Astrocyte of the hippocampus (primary cell): ENCODE data around the gene TIFAB.

ENCODE experiments used
- DNase-seq: peaks from one replicate; pipeline ENCODE4 v3.0.0; 2011; ENCODE audit warnings: low read depth, low spot score

TIFAB gene

DNA sequence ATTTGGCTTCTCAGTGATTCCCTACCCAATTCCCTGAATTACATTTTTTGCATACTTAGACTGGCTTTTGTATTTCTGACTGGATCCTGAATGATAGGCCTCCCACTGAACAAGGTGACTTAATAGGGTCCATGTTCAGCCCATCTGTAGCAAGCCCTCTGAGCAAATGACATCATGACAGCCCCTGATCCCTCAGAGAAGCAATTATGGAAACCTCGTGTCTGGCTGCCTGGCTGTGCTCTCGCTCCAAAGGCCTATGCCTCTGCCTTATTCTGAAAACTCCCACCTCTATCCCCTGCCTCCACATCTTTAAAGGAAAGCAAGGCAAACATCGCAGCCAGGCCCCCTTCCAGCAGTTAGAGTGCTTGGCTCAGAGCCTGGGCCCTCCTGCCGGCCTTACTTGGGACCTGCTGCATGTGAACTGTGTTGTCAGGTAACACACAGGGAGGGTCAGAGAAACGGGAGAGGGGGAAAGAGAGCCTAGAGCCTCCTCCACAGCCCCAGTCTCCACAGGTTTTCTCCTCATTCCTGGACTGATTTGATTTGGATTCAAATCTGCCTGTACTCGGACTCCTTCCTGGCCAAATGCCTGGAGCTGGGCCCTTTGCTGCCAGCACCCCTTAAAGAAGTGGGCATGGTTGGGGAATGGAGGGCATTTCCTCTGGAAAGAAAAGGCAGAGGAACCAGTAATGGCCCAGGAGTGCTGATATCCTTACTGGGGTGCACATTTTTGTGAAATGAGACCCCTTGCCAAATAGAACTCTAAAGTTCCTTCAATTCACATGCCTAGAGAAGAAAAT is 8.8 kb downstream of the TIFAB start:
- no peak for DNase-seq

DNA sequence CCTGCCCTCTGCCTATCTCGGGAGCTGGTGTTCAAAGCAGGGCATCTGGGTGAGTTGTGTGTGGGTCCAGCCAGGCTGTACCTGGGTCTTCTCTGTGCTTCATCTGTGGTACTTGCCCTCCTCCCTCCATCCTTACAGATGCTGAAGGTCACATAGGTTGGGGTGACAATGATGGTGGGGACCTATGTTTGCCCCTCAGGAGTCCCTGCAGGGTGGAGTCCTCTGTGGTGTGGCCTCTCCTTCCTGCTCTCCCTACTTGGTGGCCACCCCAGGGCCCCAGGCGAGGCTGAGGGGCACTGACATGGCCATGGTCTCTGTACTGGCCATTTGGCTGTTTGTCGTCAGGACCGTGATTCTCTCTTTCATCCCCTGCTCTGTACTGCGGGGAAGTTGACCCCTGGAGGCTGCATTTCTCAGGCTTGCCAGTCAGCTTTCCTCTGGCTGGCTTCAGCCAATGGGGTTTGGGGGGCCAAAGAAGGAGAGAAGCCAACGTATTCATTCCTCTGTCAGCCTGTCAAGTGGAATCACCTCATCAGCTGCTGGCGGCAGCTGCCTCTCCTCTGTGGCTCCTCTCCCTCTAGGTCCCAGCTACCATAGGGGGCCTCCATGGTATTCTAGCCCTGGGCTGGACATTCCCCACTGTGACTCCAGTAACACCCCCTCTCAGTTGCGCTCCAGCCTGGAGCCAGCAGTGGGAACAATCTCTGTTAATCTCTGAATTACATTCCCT is 9.6 kb downstream of the TIFAB start:
- no peak for DNase-seq

- no peak for DNase-seq
These were observed 10.2 kb downstream of the TIFAB start for GRCh38 chr5:135441919-135442318.

DNA sequence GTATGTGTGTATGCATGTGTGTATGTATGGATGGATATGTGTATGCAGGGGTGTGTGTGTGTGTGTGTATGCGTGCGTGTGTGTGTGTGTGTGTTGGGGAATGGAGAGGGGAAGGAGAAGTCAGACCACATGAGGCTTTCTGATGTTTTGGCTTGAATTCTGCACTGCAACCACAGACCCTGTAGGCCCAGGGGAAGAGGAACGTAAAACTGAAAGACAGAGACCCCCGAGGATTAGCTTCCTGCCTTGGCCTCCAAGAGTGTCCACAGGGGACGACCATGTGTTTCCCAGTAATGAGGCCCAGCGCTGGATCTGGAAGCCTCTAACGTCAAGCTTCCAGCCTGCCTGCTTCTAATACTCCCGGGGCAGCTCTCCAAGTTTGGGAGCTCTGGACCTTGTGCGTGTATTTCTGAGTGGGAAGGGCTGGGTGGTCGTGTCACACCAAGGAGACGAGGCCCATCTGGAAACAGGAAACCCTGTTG is 10.8 kb downstream of the TIFAB start:
- DNase-seq, result no peak

GRCh38 chr5:135440916-135441315 is 11.2 kb downstream of the TIFAB start:
- no peak for DNase-seq

- DNase-seq, result no peak
These were observed 12.6 kb downstream of the TIFAB start for GRCh38 chr5:135439231-135440205.

- no peak for DNase-seq
These were observed 13.4 kb downstream of the TIFAB start for GRCh38 chr5:135438636-135439221.

GRCh38 chr5:135437796-135438560 is 14.2 kb downstream of the TIFAB start:
- DNase-seq, result peak; percentile 96

GRCh38 chr5:135437422-135437795 is 14.7 kb downstream of the TIFAB start:
- peak; percentile 30 for DNase-seq

DNA sequence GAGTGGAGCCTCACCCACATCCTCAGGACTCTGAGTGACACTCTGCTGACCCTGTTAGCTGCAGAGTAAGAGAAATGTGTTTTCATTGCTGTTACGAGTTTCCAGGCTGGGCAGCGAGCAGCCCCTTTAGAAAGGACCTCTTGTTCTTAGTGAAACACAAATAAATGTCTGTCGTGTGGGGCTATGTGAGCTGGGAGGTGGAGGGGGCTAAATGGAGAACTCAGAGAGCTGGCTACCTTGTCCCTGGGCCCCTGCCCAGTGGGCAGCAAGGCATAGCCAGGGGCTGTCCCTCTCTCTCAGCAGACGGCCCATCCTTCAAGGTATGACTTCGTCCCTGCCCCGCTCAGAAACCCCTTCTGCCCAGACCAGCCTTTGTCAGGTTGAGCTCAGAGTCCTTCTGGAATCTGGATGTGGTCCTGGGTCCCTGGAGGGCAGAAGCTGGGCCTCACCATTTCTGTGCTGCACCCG is 15.2 kb downstream of the TIFAB start:
- no peak for DNase-seq

- no peak for DNase-seq
These were observed 16.5 kb downstream of the TIFAB start for GRCh38 chr5:135435467-135436330.

DNA sequence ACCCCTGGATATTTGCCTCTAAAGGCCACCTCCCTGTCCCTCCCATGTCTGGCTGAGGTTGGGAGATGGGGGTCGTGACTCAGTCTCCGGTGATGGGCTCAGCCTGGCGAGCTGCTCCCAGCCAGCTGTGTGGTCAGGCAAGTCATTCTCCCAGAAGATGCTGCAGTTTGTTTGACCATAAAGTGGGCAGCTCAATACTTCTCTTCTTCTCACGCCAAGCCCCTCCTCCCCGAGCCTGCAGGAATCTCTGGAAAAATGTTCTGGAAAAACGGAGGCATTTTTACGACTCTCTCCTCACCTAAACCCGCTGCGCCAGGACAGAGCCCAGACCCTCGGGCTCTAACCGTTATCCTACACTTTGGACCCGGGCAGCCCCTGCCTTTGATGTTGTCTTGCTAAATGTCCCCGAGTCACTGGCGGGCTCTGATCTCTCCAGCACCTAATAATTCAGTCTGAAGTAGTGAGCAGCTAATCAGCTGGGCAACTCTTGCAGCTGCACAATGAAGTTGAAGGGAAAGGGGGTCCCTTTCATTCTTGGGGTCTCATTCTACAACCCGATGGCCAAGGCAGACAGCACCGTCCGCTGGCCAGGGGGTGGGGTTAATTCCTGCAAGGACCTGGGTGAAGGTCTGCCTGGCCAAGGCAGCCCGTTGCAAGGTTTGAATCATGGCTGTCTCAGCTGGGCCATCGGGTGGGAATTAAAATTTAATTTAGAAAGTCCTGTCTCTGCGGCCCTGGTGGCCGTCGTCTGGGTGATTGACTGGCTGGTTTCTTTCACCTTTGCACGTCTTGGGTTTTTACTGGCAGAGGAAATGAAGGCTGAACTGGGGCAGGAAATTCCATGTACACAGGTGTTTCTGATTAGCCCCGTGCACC is 17.3 kb downstream of the TIFAB start:
- no peak for DNase-seq

DNA sequence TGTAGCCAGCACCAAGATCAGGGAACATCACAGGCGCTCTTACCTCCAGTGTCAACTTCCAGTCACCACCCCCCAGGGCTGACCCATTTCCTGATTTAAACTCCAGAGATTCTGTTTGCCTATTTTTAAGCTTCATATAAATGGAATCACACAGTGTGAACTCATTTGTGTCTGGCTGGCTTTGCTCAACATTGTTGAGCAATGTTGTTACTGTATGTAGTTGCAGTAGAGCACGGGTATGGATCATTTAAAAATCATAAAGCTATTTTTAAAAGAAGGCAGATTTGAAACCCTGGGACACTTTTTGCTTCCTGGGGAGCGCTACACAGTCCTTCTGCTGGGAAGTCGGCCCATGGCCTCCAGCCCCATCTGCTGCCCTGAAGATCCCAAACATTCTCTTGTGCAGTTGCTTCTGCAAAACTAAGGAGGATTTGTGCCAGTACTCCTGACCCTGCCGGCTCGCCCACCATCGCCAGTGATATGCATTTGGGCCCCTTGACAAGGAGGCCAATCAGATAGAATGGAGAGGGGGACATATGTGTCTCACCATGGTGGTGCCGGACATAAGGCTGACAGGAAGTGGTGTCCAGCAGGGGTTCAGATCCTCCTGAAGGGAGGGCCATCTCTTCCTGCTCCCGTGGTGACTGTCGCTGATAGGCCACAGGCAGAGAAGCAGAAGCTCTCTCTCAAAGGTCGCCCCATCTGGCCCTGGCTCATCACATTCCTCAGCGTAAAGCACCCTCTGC is 18.3 kb downstream of the TIFAB start:
- DNase-seq, result no peak

GRCh38 chr5:135432113-135432512 is 20.0 kb downstream of the TIFAB start:
- no peak for DNase-seq

DNA sequence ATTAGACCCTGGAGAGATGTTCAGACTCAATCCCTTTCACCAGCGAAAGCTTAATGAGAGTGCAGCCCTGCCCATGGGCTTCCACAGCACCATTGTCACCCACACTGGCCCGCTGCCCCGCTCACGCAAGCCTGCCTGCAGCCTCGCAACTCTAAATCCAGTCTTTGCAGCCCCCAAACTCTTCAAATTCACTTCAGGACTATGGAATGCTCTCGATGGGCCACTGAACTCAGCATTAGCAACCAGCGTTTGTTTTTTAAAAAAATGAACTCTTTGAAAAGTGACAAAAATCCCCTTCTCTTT is 22.1 kb downstream of the TIFAB start:
- no peak for DNase-seq

- peak; percentile 59 for DNase-seq
These were observed 22.6 kb downstream of the TIFAB start for GRCh38 chr5:135429301-135430134.

- no peak for DNase-seq
These were observed 23.6 kb downstream of the TIFAB start for GRCh38 chr5:135428586-135428985.
